ENCODE data around the gene CDIPT.

Gene CDIPT

GRCh38 chr16:29849505-29849904 is 13.5 kb downstream of the CDIPT start:
- CTCF ChIA-PET = interaction anchor here (0.9 to 4.7 kb wide), 18 partner anchors 10 to 173 kb away, joined by 4 to 99 read pairs (median 8); partner anchors contain the start of genes C16orf92, CDIPT, KIF22 and MAZ
- no peak overlapping the region for H3K4me3 ChIP-seq (ENCODE audit: low read depth, low read length)
- TF ChIP-seq, protein P1, sequence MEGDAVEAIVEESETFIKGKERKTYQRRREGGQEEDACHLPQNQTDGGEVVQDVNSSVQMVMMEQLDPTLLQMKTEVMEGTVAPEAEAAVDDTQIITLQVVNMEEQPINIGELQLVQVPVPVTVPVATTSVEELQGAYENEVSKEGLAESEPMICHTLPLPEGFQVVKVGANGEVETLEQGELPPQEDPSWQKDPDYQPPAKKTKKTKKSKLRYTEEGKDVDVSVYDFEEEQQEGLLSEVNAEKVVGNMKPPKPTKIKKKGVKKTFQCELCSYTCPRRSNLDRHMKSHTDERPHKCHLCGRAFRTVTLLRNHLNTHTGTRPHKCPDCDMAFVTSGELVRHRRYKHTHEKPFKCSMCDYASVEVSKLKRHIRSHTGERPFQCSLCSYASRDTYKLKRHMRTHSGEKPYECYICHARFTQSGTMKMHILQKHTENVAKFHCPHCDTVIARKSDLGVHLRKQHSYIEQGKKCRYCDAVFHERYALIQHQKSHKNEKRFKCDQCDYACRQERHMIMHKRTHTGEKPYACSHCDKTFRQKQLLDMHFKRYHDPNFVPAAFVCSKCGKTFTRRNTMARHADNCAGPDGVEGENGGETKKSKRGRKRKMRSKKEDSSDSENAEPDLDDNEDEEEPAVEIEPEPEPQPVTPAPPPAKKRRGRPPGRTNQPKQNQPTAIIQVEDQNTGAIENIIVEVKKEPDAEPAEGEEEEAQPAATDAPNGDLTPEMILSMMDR (IDR thresholded peaks at IDR 0.05; ENCODE audit: insufficient read depth, low read length, missing control alignments) = no peak
- no peak for DNase-seq (ENCODE audit: low read depth, low spot score)
- POLR2A ChIA-PET = interaction anchor here (0.6 kb wide), 1 partner anchor 26 kb away, joined by 3 read pairs; no protein-coding TSS in a partner anchor

DNA sequence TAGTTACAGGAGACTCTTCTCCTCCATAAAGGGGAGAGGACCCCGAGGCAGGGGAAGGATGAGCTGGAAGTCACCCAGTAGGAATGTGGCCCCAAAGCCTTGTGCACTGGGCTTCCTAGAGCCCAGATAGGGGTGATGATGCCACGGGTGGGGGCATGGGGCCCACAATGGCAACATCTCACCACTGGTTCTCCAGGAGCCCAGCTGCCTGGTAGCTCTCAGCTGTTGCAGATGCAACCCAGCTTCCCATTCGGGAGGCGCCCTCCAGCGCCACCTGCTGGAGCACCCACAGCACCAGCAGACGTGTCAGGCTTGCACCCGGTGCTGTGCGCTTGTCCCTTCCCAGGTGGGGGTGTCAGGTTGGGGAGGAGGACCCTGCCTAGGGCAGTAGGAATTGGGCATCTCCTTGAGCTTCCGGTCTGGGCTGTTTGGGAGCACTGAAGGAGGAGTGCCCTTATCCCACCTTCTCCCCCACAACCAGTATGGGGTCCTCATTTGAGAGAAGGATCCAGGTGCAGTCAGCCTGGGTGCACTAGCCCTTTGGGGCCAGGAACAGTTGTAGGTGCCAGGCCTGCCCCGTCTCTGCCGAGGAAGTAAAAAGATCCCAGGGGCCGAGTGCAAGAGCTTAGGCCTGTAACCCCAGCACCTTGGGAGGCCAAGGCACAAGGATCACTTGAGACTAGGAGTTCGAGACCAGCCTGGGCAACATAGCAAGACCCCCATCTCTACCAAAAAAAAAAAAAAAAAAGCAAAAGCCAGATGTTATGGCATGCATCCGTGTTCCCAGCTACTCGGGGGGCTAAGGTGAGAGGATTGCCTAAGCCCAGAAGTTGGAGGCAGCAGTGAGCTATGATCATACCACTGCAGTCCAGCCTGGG is 14.4 kb downstream of the CDIPT start:
- ChIA-PET CTCF (interaction anchor here (0.6 to 4.7 kb wide), 42 partner anchors 9 to 208 kb away, joined by 3 to 99 read pairs (median 4); partner anchors contain the start of genes C16orf92, CDIPT, KIF22 and MAZ), POLR2A (interaction anchor here (0.6 to 1.8 kb wide), 4 partner anchors 13 to 113 kb away, joined by 3 to 5 read pairs (median 4); partner anchors contain the start of genes MVP and TMEM219)
- H3K4me3 ChIP-seq (ENCODE audit: low read depth, low read length) = no peak overlapping the region
- DNase-seq (ENCODE audit: low read depth, low spot score) = no peak
- TF ChIP-seq, protein P1 (IDR thresholded peaks at IDR 0.05; ENCODE audit: insufficient read depth, low read length, missing control alignments) = peak; percentile 90

DNA sequence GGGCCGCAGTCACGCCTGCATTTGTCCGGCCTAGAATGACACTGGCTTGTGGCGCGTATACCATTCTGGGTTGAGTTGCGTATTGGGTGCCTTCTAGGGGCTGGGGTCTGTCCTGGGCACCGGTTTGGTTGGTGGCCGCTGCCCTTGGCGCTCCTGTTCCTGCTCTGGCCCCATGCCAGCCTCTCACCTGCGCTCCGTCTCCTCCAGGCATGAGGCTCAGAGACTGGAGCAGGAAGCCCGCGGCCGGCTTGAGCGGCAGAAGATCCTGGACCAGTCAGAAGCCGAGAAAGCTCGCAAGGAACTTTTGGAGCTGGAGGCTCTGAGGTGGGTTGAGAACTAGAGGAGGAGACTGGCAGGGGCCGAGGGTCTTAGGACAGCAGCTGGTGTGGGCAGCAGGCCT is 17.4 kb downstream of the CDIPT start:
- TF ChIP-seq, protein P1 (IDR thresholded peaks at IDR 0.05; ENCODE audit: insufficient read depth, low read length, missing control alignments) = no peak
- CTCF ChIA-PET = interaction anchor here (1.0 to 4.7 kb wide), 4 partner anchors 16 to 38 kb away, joined by 3 to 99 read pairs (median 4); partner anchors contain the start of genes MVP and PAGR1
- no peak overlapping the region for H3K4me3 ChIP-seq (ENCODE audit: low read depth, low read length)
- POLR2A ChIA-PET = no interaction called here
- no peak for DNase-seq (ENCODE audit: low read depth, low spot score)

GRCh38 chr16:29844575-29845331 is 18.3 kb downstream of the CDIPT start:
- no peak for DNase-seq (ENCODE audit: low read depth, low spot score)
- ChIA-PET CTCF (interaction anchor here (0.7 to 3.4 kb wide), 5 partner anchors 8 to 187 kb away, joined by 3 to 9 read pairs (median 3); partner anchors contain the start of genes CDIPT and PAGR1), POLR2A (no interaction called here)
- no peak overlapping the region for H3K4me3 ChIP-seq (ENCODE audit: low read depth, low read length)
- TF ChIP-seq, protein P1 (IDR thresholded peaks at IDR 0.05; ENCODE audit: insufficient read depth, low read length, missing control alignments) = no peak

DNA sequence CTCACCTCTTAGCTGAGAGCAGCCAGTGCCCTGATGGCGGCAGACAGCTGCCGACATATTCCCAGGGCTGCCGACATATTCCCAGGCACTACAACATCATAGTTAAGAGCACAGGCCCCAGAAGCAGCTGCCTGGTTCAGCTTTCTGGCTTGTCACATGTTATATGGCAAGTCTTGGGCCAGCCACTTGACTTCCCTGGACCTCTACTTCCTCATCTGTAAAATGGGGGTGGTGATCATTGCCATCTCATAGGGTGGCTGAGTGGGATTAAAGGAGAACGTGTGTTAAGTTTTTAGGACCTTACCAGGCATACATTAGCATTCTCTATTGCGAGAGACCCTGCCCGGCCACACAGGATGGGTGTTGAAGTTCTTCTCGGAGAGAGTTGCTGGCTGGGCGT is 19.1 kb downstream of the CDIPT start:
- POLR2A ChIA-PET = no interaction called here
- CTCF ChIA-PET = interaction anchor here (0.9 to 3.4 kb wide), 3 partner anchors 9 to 188 kb away, joined by 3 to 9 read pairs (median 7); no protein-coding TSS in a partner anchor
- TF ChIP-seq, protein P1 (IDR thresholded peaks at IDR 0.05; ENCODE audit: insufficient read depth, low read length, missing control alignments) = no peak
- H3K4me3 ChIP-seq (ENCODE audit: low read depth, low read length) = no peak overlapping the region
- no peak for DNase-seq (ENCODE audit: low read depth, low spot score)

Data from AG04449 (cell line).